Activated CD8-positive, alpha-beta memory T cell treated with anti-CD3 and anti-CD28 coated beads, Interleukin-2, amount 50 U/mL, for 48 hours (primary cell): ENCODE data around the gene KBTBD13.
"Not testable (repeated sequence)": the region's sequence is repeated elsewhere in the genome, so short reads cannot be mapped to it uniquely, and the experiment has no call there.

ENCODE experiments used
- DNase-seq: peaks from one replicate; pipeline ENCODE4 v3.0.0-alpha.2; 2020

The KBTBD13 gene

GRCh38 chr15:65072027-65072426 lies 4.5 kb upstream of the KBTBD13 start:
- DNase-seq = no peak

- no peak for DNase-seq
These were observed 3.9 kb upstream of the KBTBD13 start for GRCh38 chr15:65072617-65073016.

GRCh38 chr15:65074946-65075345 lies 1.6 kb upstream of the KBTBD13 start:
- DNase-seq = not testable (repeated sequence)

DNA sequence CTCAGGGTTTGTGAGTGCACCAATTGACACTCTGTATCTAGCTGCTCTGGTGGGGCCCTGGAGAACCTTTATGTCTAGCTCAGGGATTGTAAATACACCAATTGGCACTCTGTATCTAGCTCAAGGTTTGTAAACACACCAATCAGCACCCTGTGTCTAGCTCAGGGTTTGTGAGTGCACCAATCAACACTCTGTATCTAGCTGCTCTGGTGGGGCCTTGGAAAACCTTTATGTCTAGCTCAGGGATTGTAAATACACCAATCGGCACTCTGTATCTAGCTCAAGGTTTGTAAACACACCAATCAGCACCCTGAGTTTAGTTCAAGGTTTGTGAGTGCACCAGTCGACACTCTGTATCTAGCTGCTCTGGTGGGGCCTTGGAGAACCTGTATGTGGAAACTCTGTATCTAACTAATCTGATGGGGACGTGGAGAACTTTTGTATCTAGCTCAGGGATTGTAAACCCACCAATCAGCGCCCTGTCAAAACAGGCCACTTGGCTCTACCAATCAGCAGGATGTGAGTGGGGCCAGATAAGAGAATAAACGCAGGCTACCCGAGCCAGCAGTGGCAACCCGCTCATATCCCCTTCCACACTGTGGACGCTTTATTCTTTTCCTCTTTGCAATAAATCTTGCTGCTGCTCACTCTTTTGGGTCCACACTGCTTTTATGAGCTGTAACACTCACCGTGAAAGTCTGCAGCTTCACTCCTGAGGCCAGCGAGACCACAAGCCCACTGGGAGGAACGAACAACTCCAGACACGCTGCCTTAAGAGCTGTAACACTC lies 745 bp upstream of the KBTBD13 start:
- DNase-seq = not testable (repeated sequence)

- DNase-seq = no peak
These were observed 890 bp downstream of the KBTBD13 start for GRCh38 chr15:65077291-65077980.

DNA sequence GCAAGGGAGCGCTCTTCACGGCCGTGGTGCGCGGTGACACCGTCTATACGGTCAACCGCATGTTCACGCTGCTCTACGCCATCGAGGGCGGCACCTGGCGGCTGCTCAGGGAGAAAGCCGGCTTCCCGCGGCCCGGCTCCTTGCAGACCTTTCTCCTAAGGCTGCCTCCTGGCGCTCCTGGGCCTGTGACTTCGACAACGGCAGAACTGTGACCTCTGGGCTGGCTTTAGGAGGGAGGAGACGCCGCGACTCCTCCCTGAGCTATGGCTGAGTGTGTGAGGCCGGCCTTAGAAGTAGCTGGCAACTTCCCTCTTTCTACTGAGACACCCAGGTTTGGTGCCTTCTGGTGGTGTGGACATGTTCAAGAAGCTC lies 1.4 kb downstream of the KBTBD13 start:
- DNase-seq = peak; percentile 79

DNA sequence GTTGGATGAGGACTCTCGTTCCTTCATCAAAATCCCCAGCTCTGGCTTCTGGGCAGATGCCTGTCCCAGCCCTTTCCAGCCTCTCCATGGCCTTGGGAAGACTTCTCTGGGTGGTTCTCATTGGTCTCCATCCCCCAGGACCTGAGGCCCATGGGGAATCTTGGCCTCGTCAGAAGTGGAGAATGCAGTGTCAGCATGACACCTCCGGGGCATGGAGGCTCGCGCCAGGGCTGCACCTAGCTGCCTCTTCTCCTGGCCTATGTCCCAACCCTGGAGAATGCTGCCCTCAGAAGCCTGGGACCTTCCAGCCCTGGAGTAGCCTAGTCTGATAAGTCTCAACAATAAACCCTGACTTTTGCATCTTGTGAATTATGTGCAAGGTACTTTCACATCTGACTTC lies 3.0 kb downstream of the KBTBD13 start:
- no peak for DNase-seq

DNA sequence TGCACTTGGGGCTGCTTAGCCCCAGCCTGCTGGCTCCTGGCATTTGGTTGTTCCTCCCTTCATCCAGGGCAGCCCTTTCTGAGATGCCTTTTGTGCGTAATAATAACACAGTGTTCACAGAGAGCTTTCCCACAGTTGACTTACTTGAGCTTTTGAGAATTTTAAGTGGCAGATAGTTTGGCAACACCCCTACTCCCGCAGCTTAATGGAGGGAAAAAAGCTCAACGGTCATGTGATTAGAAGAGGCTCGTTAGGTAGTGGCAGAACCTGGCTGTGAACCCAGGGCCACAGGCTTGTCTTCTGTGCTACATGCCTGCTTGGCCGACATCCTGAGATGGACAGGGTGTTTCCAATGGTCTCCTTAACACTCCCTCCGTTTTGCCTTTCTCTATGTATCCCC lies 4.7 kb downstream of the KBTBD13 start:
- DNase-seq = no peak

- peak; percentile 61 for DNase-seq
These were observed 5.2 kb downstream of the KBTBD13 start for GRCh38 chr15:65081758-65082157.

- DNase-seq = peak; percentile 58
These were observed 5.9 kb downstream of the KBTBD13 start for GRCh38 chr15:65082303-65082953.

DNA sequence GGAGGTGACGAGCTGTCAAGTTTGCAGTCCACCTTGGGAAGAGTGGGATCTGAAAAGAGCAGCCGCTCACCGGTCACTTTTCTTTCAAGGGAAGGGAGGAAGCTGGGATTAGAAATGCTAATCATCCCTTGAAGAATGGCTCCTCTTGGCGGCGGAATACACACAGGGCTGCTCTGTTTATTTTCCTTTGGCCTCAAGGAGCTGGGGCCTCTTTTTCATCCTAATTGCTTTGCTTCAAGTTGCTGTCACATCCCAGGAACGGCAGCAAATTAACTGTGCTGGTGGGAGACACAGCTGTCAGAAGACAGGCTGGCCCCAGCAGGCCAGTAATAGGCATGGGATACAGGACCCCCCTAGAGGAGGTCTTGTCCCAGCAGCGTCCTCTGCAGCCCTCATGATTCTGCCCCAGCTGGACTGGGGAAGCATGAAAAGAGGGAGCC lies 6.7 kb downstream of the KBTBD13 start:
- no peak for DNase-seq

DNA sequence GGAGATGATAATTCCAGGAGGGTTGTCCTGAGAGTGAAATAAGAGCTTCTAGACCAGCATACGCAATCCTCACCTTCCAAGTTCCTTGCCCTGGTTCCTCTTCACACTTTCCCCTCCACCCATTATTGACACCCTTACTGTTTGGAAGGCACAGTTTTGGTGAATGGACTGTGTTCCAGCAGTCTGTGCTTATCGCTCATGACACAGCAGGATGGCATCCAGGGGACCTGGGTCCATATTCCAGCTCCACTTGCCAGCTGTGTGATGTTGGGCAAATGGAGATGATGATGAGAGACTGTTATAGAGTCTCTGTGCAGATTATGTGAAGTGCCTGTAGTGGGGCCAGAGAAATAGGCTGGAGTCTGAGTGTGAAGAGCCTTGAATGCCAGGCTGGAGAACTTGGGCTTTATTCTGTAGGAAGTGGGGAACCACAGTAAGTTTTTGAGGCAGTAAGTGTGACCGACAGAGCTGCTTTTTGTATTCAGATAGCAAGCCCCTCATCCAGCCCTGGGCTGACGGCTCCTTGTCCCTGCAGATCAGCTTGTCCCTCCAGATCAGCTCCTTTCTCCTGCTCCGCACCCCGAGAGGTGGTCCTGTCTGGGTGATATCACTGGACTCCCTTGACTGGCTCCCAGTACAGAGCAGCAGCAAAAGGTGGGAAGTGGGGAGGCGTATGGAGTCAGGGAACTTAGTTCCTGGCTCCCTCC lies 8.1 kb downstream of the KBTBD13 start:
- DNase-seq = no peak

DNA sequence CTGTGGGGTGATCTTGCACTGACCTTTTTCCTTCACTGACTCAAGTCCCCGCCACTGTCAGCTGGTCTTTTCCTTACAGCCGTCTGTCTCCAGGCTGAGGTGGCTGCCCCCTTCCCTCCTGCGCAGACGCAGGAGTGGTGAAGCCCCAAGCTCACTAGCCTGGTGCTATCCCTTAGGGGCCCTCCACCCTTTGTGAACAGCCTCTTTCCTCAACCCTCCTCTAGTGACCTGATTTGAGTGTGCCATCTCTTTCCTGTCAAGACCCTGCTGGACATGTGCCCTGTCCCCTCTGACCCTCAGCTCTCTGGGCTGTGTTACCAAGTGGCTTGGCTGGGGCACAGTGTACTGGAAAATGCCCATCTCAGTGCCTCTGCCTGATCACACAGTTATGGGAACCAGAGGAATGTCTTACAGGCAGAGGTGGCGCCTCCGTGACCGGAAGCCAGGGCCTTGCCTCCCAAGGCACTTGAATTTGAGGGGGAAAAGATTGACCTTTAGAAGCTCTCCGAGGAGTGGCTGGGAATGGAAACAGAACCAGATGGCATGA lies 8.7 kb downstream of the KBTBD13 start:
- no peak for DNase-seq

DNA sequence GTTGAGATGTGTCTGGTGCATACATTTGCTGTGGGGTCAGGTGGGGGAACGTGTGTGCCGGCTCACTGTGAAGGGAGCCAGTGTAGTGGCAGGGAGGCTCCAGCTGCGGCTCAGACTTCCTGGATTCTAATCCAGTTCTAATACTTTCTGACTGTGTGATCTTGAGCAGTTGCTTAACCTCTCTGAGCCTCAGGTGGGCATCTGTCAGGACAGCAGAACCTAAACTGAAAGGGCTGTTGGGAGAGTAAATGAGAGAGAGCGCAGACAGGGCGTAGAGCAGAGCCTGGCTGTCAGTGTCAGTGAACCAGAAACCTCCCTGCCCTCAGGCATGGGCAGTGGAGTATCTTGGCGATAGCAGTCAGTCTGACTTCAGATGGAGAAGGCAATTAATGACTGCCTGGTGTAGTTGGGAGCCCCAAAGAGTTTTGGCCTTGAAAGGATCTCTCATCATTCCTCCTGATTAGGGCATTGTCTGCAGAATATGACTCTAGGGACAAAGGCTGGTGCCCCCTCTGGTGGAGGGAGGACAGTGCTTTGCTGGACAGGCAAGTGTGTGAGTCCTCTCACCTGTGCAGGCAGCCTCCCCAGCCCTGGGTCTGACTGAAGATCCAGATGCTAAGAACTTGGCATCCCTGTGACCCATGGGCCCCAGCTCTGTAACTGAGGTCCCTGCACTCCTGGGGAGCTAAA lies 9.6 kb downstream of the KBTBD13 start:
- DNase-seq = no peak

DNA sequence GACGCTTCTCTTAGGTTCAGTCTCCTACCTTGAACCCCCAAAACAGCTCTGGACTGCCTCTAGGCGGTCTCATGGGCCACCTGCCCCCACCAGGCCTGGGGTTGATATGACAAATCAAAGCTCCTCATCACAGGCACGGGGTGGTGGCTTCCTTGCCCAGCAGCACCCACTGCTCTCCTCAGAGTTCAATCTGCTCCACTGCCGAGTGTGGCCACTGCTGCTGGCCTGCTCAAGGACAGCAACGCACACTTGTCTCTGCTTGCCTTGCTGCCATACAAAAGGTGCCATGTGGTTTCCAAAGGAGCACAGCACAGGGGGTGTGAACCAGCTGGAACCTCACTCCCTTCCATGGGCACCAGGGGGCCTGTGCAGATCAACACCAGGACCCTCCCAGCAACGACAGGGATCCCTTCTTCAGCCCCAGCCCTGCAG lies 10.2 kb downstream of the KBTBD13 start:
- DNase-seq = no peak

DNA sequence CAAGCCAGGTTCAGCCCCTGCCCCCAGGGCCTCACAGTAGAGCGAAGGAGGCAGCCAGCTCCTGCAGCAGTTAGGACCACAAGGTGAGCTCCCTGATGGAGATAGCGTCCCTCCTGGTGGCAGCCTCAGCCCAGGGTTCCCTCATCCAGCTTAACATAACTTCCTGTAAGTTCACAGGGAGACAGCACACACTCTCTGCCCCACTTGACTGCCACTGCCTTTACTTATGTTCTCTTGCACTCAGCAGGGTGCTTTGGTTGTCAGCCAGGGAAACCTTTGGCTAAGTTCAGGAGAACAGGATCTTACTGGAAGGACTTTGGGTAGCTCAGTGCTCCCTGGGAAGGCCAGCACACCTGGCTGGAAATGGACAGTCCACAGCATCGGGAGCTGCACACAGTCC lies 10.9 kb downstream of the KBTBD13 start:
- DNase-seq = no peak

- DNase-seq = no peak
These were observed 11.5 kb downstream of the KBTBD13 start for GRCh38 chr15:65087873-65088642.

DNA sequence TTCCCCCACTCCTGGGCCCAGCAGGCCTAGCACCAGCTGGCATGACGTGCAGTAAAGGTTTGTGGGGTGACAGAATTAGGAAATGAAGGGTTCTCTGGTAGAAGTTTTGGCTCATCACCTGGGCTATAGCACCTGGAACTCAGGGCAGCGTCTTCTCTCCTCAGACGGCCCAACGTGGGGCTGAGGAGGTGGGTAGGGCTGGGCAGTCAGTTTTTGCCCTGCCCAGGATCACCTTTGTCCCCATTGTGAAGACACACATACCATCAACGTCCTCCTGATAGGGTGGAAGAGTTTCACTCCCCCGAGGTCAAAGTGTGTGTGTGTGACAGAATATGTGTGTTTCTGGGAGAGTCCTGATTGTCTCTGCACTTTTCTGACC lies 12.1 kb downstream of the KBTBD13 start:
- DNase-seq = no peak

GRCh38 chr15:65089206-65089824 lies 12.8 kb downstream of the KBTBD13 start:
- DNase-seq = no peak

DNA sequence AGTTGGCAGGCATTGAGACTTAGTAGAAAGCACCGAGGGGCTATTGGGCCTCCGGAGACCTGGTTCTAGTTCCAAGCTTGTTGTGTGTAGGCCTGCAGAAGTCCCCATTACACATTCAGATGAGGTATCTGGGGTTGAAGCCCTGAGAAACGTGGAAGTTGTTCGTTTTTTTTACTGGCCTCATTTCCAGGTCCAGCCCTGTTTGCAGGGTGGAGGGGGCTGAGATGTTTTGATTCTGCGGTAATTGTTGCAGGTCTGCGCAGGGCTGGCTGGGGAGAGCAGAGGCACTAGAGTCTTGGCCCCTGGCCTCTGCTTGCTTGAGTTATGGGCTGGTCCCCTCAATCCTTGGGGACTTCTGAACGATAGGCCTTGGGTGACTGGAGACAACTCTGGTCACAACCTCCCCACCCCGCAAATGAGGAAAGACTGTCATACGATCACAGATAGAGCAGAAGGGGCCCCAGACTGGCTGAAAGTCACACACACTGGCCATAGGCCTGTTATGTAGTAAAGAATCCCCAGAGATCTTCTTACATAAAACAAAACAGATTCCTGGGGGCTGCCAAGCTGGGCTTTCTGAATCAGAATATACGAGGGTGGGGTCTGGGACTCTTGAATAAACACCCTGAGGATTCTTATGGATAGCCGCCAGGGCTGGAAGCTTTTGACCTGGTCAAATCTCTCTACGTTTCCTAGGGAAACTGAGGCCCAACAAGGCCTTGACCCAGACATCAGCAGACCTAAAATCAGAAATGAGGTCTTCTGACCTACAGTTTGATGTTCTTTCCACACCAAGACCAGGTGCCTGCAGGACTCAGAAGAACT lies 15.6 kb downstream of the KBTBD13 start:
- DNase-seq = no peak
